ENCODE results near the gene AXL.

DNA sequence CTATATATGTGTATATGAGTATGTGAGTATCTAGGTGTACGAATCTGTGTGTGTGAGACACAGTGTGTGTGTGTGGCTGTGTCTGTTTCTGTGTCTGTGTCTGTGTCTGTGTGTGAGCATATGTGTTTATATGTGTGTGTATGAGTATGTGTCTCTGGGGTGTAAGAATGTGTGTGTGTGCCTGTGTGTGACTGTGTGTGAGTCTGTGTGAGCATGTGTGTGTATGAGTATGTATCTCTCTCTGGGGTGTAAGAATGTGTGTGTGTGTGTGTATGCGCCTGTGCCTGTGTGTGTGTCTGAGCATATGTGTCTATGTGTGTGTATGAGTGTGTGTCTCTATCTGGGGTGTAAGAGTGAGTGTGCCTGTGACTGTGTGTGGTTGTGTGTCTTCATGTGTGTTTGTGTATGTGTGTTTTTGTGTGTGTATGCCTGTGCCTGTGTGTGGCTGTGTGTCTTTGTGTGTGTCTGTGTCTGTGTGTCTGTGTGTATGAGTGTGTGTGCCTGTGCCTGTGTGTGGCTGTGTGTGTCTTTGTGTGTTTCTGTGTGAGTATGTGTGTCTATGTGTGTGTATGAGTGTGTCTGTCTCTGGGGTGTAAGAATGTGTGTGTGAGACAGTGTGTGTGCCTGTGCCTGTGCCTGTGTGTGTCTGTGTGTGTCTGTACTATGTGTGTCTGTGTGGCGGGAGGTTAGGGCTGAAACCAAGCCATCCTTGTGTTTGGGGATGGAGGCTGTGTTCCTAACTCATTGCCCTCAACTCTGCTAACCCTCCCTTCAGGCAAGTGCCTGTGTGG is 11.2 kb downstream of the AXL start:
- no peak for TF ChIP-seq EZH2phosphoT487 (IDR thresholded peaks at IDR 0.05; ENCODE audit: insufficient read depth, low read depth)
- no peak for TF ChIP-seq EZH2 (IDR thresholded peaks at IDR 0.05; ENCODE audit: insufficient read depth, poor library complexity, severe bottlenecking)

Data from GM23248 (cell line).